ENCODE data around the gene PLOD3.

The PLOD3 gene

DNA sequence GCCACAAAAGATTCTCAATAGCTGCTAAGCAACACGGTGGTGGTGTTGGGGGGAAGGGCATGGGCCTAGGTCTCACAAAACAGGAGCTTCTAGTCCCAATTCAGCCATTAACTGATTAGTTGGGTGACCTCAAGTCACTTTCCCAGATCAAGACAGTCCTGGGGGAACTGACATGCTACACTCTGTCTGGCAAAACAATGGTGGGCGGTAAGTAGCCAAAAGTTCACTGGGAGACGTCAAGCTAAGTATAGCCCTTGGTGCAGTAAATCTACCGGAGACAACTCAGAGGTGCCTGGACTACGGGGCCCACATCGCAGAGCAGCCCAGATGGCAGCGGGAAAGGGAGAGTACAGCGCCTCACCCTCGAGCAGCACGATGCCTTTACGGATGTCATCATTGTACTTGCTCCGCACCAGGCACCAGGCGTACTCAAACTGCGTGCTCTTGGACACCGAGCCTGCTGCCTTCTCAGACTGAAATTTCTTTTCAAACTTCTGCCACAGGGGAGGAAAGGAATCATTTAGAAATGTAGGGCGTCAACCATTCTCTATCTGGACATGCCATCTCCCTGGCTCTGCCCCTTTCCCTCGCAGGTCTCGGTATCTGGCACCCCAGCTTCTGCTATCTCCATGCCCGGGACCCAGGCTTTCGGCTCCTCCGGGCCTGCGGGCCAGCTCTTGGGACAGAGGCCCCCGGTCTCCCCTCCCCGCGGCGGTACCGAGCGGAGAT is 26.4 kb upstream of the PLOD3 start:
- no peak for DNase-seq (ENCODE audit: low read depth, low spot score)
- ChIA-PET POLR2A (interaction anchor here (0.9 to 2.2 kb wide), 8 partner anchors 9 to 354 kb away, joined by 3 to 14 read pairs (median 4); partner anchors contain the start of genes PLOD3, SERPINE1, UFSP1 and ZNHIT1), CTCF (interaction anchor here (0.9 to 5.1 kb wide), 30 partner anchors 8 to 354 kb away, joined by 3 to 95 read pairs (median 6); partner anchors contain the start of genes ACHE, PLOD3, TRIM56 and UFSP1)
- TF ChIP-seq CTCF (IDR thresholded peaks at IDR 0.05; ENCODE audit: insufficient read depth, low read length, missing control alignments), result no peak
- peak overlapping the region; percentile 94 for H3K4me3 ChIP-seq (ENCODE audit: low read depth, low read length)

DNA sequence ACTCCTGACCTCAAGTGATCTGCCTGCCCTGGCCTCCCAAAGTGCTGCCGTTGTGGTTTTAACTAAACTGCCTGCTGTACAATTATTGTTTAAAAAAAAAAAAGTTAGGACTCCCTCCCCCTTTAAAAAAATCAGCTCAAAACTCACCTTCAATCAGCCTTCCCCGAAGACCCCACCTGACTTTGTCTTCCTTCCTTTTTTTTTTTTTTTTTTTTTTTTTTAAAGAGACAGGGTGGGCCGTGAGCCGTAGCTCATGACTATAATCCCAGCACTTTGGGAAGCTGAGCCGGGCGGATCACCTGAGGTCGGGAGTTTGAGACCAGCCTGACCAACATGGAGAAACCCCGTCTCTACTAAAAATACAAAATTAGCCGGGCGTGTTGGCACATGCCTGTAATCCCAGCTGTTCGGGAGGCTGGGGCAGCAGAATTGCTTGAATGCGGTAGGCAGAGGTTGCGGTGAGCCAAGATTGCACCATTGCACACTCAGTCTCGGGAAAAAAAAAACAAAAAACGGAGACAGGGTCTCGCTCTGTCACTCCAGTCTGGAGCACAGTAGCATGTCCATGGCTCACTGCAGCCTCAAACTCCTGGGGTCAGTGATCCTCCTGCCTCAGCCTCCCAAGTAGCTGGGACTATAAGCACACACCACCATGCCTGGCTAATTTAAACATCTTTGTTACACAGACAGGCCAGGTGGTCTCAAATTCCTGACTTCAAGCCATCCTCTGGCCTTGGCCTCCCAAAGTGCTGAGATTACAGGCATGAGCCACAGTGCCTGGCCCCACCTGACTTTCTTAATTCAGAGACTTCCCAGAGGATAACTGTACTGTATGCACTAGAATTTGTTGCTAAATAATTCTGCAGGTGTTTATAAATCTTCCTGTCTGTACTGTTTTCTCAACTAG is 24.3 kb upstream of the PLOD3 start:
- ChIA-PET CTCF (interaction anchor here (0.7 to 5.1 kb wide), 5 partner anchors 25 to 97 kb away, joined by 3 to 86 read pairs (median 4); partner anchors contain the start of genes PLOD3 and ZNHIT1), POLR2A (no interaction called here)
- no peak for TF ChIP-seq CTCF (IDR thresholded peaks at IDR 0.05; ENCODE audit: insufficient read depth, low read length, missing control alignments)
- no peak overlapping the region for H3K4me3 ChIP-seq (ENCODE audit: low read depth, low read length)
- no peak for DNase-seq (ENCODE audit: low read depth, low spot score)

DNA sequence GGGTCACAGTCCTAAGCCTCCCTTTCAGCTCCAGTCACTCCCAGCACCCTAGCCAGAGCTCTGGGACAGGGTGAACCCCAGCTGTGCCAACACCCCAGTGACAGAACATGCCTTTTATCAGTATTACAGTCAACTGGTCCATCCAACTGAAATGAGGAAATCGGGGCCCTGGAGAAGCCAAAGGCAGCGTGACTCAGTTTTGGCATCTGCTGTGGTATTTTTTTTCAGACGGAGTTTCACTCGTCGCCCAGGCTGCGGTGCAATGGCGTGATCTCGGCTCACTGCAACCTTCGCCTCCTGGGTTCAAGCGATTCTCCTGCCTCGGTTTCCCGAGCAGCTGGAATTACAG is 23.6 kb upstream of the PLOD3 start:
- no peak overlapping the region for H3K4me3 ChIP-seq (ENCODE audit: low read depth, low read length)
- no peak for TF ChIP-seq CTCF (IDR thresholded peaks at IDR 0.05; ENCODE audit: insufficient read depth, low read length, missing control alignments)
- ChIA-PET POLR2A (no interaction called here), CTCF (interaction anchor here (0.7 to 5.1 kb wide), 3 partner anchors 24 to 97 kb away, joined by 3 to 86 read pairs (median 9); partner anchors contain the start of genes PLOD3 and ZNHIT1)
- no peak for DNase-seq (ENCODE audit: low read depth, low spot score)

GRCh38 chr7:101240226-101241014 is 23.0 kb upstream of the PLOD3 start:
- H3K4me3 ChIP-seq (ENCODE audit: low read depth, low read length), result no peak overlapping the region
- ChIA-PET CTCF (interaction anchor here (1.3 to 5.1 kb wide), 2 partner anchors 23 to 96 kb away, joined by 9 to 86 read pairs; partner anchors contain the start of genes PLOD3 and ZNHIT1), POLR2A (no interaction called here)
- TF ChIP-seq CTCF (IDR thresholded peaks at IDR 0.05; ENCODE audit: insufficient read depth, low read length, missing control alignments), result no peak
- DNase-seq (ENCODE audit: low read depth, low spot score), result no peak

DNA sequence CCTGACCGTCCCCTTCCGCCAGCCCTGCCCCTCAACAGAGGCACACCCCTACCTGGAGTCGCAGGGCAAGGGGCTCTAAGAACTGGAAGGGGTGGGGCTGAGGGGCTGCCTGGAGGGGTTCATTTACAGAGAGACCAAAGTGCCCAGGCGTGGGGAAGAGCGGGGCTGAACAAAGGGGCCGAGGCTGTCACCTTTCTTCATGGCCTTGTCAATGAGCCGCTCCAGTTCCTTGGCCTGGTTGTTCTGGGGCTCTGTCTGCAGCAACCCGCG is 22.5 kb upstream of the PLOD3 start:
- no peak for TF ChIP-seq CTCF (IDR thresholded peaks at IDR 0.05; ENCODE audit: insufficient read depth, low read length, missing control alignments)
- ChIA-PET CTCF (no interaction called here), POLR2A (no interaction called here)
- DNase-seq (ENCODE audit: low read depth, low spot score), result no peak
- no peak overlapping the region for H3K4me3 ChIP-seq (ENCODE audit: low read depth, low read length)
